HCT116 (cell line): Measurements from ENCODE around the gene NR2F1-AS1. TPM values are rescaled to one million over a fixed set of nuclear protein-coding genes. Genes with fewer than 3 reads are reported as not detected.

Experiments
- ATAC-seq: fragments of 200-7000 bp; cut with Tn5 transposase; 2 replicates; pipeline ENCODE4 v1.9.1; 2020; ENCODE audit warnings: mild to moderate bottlenecking, moderate library complexity
- BruUV-seq: library from RNA; stranded (reverse); fragments of 400-500 nt; replicated peaks from 2 replicates; lab custom pipeline; 2021; lab: Mats Ljungman, UMichigan
- CTCF ChIA-PET: fragments of 300-600 bp; sonication (Branson Sonifier 250); formaldehyde crosslinking; loops from one replicate; lab custom pipeline; 2021; ENCODE audit warnings: antibody characterized with exemption; lab: Charles Lee
- POLR2A ChIA-PET: fragments of 300-600, 350-600 bp; sonication (Branson Sonifier 250); formaldehyde crosslinking; loops from one replicate; lab custom pipeline; 2021; ENCODE audit warnings: antibody characterized with exemption; lab: Charles Lee
- RAD21 ChIA-PET, 2 experiments: fragments of 300-600 bp; sonication (Branson Sonifier 250); formaldehyde crosslinking; loops; one replicate each; lab custom pipeline; 2023; ENCODE audit warnings: low total read pairs in 2 of 2; ENCODE audit not compliant: uncharacterized antibody in 2 of 2, unreplicated experiment in 2 of 2, low non-redundant PET in 1 of 2; lab: Charles Lee
- DNase-seq: peaks from one replicate; pipeline ENCODE4 v3.0.0-alpha.2; 2010; ENCODE audit warnings: low read depth, low spot score
- H2AFZ ChIP-seq: fragments of 200-600 bp; shearing (Covaris generic), sonication (generic); 2 replicates; pipeline ENCODE4 v1.6.1; 2017; ENCODE audit warnings: low read depth, mixed run types, mixed read lengths, antibody characterized with exemption, low read length; ENCODE audit not compliant: poor library complexity, severe bottlenecking
- H3K27ac ChIP-seq: 2 replicates; pipeline ENCODE4 v1.5.1; 2012; ENCODE audit warnings: low read depth, low read length
- H3K27me3 ChIP-seq: fragments of 200-600 bp; sonication (generic); 2 replicates; pipeline ENCODE4 v1.6.1; 2016; ENCODE audit warnings: mixed run types, low read length, mixed read lengths; ENCODE audit not compliant: insufficient read depth
- H3K36me3 ChIP-seq, 2 experiments: fragments of 200-500 bp in 1 of 2; fragments of 200-600 bp in 1 of 2; sonication (Bioruptor generic) in 1 of 2; sonication (generic) in 1 of 2; 2 replicates each; pipeline versions ENCODE4 v1.5.1 to v1.6.1; 2014 to 2016; ENCODE audit warnings: low read length in 2 of 2, inconsistent platforms in 1 of 2, mixed read lengths in 1 of 2, mixed run types in 1 of 2; ENCODE audit not compliant: insufficient read depth in 2 of 2, control insufficient read depth in 1 of 2
- H3K4me1 ChIP-seq, 2 experiments: fragments of 200-600 bp in 1 of 2; sonication (generic) in 1 of 2; 2 replicates each; pipeline versions ENCODE4 v1.5.1 to v1.6.1; 2012 to 2017; ENCODE audit warnings: low read length in 2 of 2, inconsistent platforms in 1 of 2, mild to moderate bottlenecking in 1 of 2, mixed read lengths in 1 of 2, mixed run types in 1 of 2, moderate library complexity in 1 of 2; ENCODE audit not compliant: insufficient read depth in 2 of 2, control insufficient read depth in 1 of 2
- H3K4me2 ChIP-seq: fragments of 200-600 bp; sonication (generic); 2 replicates; pipeline ENCODE4 v1.6.1; 2017; ENCODE audit warnings: mixed run types, low read length, mixed read lengths
- H3K4me3 ChIP-seq, 2 experiments: fragments of 200-600 bp in 1 of 2; sonication (generic) in 1 of 2; replicated peaks in 1 of 2; 2 replicates each; pipeline ENCODE4 v1.5.1; 2011 to 2016; ENCODE audit warnings: low read length in 2 of 2, control low read depth in 1 of 2, low read depth in 1 of 2, mild to moderate bottlenecking in 1 of 2, mixed read lengths in 1 of 2, mixed run types in 1 of 2
- H3K79me2 ChIP-seq: fragments of 200-600 bp; sonication (generic); 2 replicates; pipeline ENCODE4 v1.6.1; 2017; ENCODE audit warnings: mild to moderate bottlenecking, mixed run types, low read length, moderate library complexity, mixed read lengths; ENCODE audit not compliant: insufficient read depth
- H3K9ac ChIP-seq: fragments of 200-600 bp; sonication (generic); 2 replicates; pipeline ENCODE4 v1.6.1; 2016; ENCODE audit warnings: low read length, mixed read lengths
- H3K9me2 ChIP-seq: fragments of 200-600 bp; sonication (generic), shearing (Covaris generic); 2 replicates; pipeline ENCODE4 v1.6.1; 2017; ENCODE audit warnings: mixed run types, mild to moderate bottlenecking, moderate library complexity; ENCODE audit not compliant: insufficient read depth
- H3K9me3 ChIP-seq, 2 experiments: fragments of 200-500 bp in 1 of 2; fragments of 200-600 bp in 1 of 2; sonication (Bioruptor generic) in 1 of 2; sonication (generic) in 1 of 2; 2 replicates each; pipeline ENCODE4 v1.6.1; 2014 to 2017; ENCODE audit warnings: low read length in 2 of 2, mixed read lengths in 2 of 2, inconsistent platforms in 1 of 2, low read depth in 1 of 2, mild to moderate bottlenecking in 1 of 2, mixed run types in 1 of 2, moderate library complexity in 1 of 2; ENCODE audit not compliant: control insufficient read depth in 1 of 2, insufficient read depth in 1 of 2
- H4K20me1 ChIP-seq: fragments of 200-600 bp; sonication (generic), shearing (Covaris generic); 2 replicates; pipeline ENCODE4 v1.6.1; 2017; ENCODE audit warnings: mixed run types, mild to moderate bottlenecking, moderate library complexity; ENCODE audit not compliant: insufficient read depth
- CEBPB ChIP-seq: IDR thresholded peaks from 2 replicates; pipeline ENCODE4 v1.6.1; 2012; ENCODE audit warnings: low read depth
- EGR1 ChIP-seq: IDR thresholded peaks from 2 replicates; pipeline ENCODE4 v1.6.1; 2012; ENCODE audit warnings: low read depth
- EZH2phosphoT487 ChIP-seq: fragments of 200-600 bp; IDR thresholded peaks from 2 replicates; pipeline ENCODE4 v1.6.1; 2018; ENCODE audit warnings: antibody characterized with exemption, borderline replicate concordance
- JUND ChIP-seq: IDR thresholded peaks from 2 replicates; pipeline ENCODE4 v1.6.1; 2012
- SIN3A ChIP-seq: IDR thresholded peaks from 2 replicates; pipeline ENCODE4 v1.6.1; 2012; ENCODE audit warnings: low read depth
- TCF7L2 ChIP-seq: IDR thresholded peaks from 2 replicates; pipeline ENCODE4 v1.7.0; 2011; ENCODE audit warnings: borderline replicate concordance, inconsistent platforms; ENCODE audit not compliant: insufficient read depth, insufficient read length; ENCODE audit errors: extremely low read depth
- intact Hi-C: fragments of 100-400 bp; cut with micrococcal nuclease; formaldehyde crosslinking; loops from 2 replicates; pipeline ENCODE4 v1.10.0; 2022
- total RNA-seq: library from RNA; stranded (reverse); gene quantifications from one replicate; pipeline ENCODE4 v1.2.1, GENCODE V29; 2021; ENCODE audit not compliant: unreplicated experiment

The NR2F1-AS1 gene
- total RNA-seq, 1 experiment from 2014 or later, result 20.1 TPM

GRCh38 chr5:93587597-93588351 lies 6.8 kb upstream of the NR2F1-AS1 start:
- BruUV-seq, result no TSS peak
- peaks cover 10 to 21% of the 10 kb centered on the region in 2 experiments for H3K4me1 ChIP-seq
- POLR2A ChIA-PET, result no interaction called here
- DNase-seq (no peak), ATAC-seq (no peak)
- CTCF ChIA-PET, result interaction anchor here (1.0 kb wide), 1 partner anchor 214 kb away, joined by 4 read pairs; no protein-coding TSS in a partner anchor
- H3K27me3 ChIP-seq, result no peaks in the 10 kb centered on the region
- H3K36me3 ChIP-seq, result peaks cover 0 to 50% of the 10 kb centered on the region in 2 experiments; a peak in 2 of 4 replicates
- H3K27ac ChIP-seq, result peak overlapping the region; percentile 99
- RAD21 ChIA-PET, result no interaction called here
- TF ChIP-seq SIN3A (no peak), EGR1 (no peak), EZH2phosphoT487 (no peak), TCF7L2 (no peak)
- no peaks in the 10 kb centered on the region for H3K9me3 ChIP-seq
- no peak overlapping the region for H3K9ac ChIP-seq
- intact Hi-C loops, result loop anchor here (10.0 kb wide), 1 partner anchor 1307 kb away; no protein-coding TSS in a partner anchor
- H2AFZ ChIP-seq, result no peak overlapping the region
- H3K79me2 ChIP-seq, result peaks cover 24% of the 10 kb centered on the region
- no peaks in the 10 kb centered on the region for H3K9me2 ChIP-seq
- no peak overlapping the region for H3K4me2 ChIP-seq
- H4K20me1 ChIP-seq, result no peaks in the 10 kb centered on the region
- H3K4me3 ChIP-seq, result no peak overlapping the region

- ChIA-PET RAD21 (no interaction called here), CTCF (interaction anchor here (1.0 kb wide), 1 partner anchor 214 kb away, joined by 4 read pairs; no protein-coding TSS in a partner anchor), POLR2A (interaction anchor here (1.4 kb wide), 1 partner anchor 9 kb away, joined by 3 read pairs; no protein-coding TSS in a partner anchor)
- no peak overlapping the region; the same call in 1 of the 2 replicates for H3K4me2 ChIP-seq
- no peak overlapping the region for H3K4me3 ChIP-seq
- no peaks in the 10 kb centered on the region for H4K20me1 ChIP-seq
- H3K9me2 ChIP-seq, result no peaks in the 10 kb centered on the region
- no TSS peak for BruUV-seq
- intact Hi-C loops, result loop anchor here (10.0 kb wide), 1 partner anchor 1308 kb away; no protein-coding TSS in a partner anchor
- no peak for TF ChIP-seq JUND
- TF ChIP-seq CEBPB, result no peak
- TF ChIP-seq SIN3A, result no peak
- no peak for TF ChIP-seq EZH2phosphoT487
- TF ChIP-seq EGR1, result no peak
- H3K9ac ChIP-seq, result no peak overlapping the region
- DNase-seq (no peak), ATAC-seq (no peak)
- peaks cover 18 to 21% of the 10 kb centered on the region in 2 experiments for H3K4me1 ChIP-seq
- no peaks in the 10 kb centered on the region for H3K27me3 ChIP-seq
- H3K79me2 ChIP-seq, result peaks cover 24% of the 10 kb centered on the region
- no peaks in the 10 kb centered on the region for H3K9me3 ChIP-seq
- H3K36me3 ChIP-seq, result peaks cover 0 to 43% of the 10 kb centered on the region in 2 experiments; a peak in 2 of 4 replicates
- H2AFZ ChIP-seq, result no peak overlapping the region
- peak overlapping the region; percentile 99 for H3K27ac ChIP-seq
Observed at GRCh38 chr5:93586736-93587596, 5.9 kb upstream of the NR2F1-AS1 start.
